Esophagus muscularis mucosa (tissue), 4 donors: ENCODE results near the gene DGKZ. TPM values are rescaled to one million over a fixed set of nuclear protein-coding genes. Genes with fewer than 3 reads are reported as not detected.

Experiments
- DNase-seq: peaks from one replicate; pipeline ENCODE4 v3.0.0-alpha.2; 2017; ENCODE audit errors: extremely low spot score
- H3K27ac ChIP-seq, 4 donors: fragments of 200-600 bp; sonication (generic); replicated peaks in 1 of 4; 1 replicate in 3 of 4; 2 replicates in 1 of 4; pipeline ENCODE4 v1.5.1; 2016 to 2019; ENCODE audit warnings: mild to moderate bottlenecking in 1 of 4
- H3K27me3 ChIP-seq, 4 donors: fragments of 200-600 bp; sonication (generic); one replicate each; pipeline versions ENCODE4 v1.5.1 to v1.6.0; 2016 to 2019
- H3K36me3 ChIP-seq, 4 donors: fragments of 200-600 bp; sonication (generic); one replicate each; pipeline ENCODE4 v1.5.1; 2016 to 2019
- H3K4me1 ChIP-seq, 4 donors: fragments of 200-600 bp; sonication (generic); one replicate each; pipeline ENCODE4 v1.5.1; 2016 to 2019
- H3K4me3 ChIP-seq, 4 donors: fragments of 200-600 bp; sonication (generic); 1 replicate in 2 of 4; 2 replicates in 2 of 4; pipeline ENCODE4 v1.5.1; 2016 to 2019; ENCODE audit warnings: mild to moderate bottlenecking in 4 of 4, moderate library complexity in 1 of 4
- H3K9me3 ChIP-seq, 4 donors: fragments of 200-600 bp; sonication (generic); 1 replicate in 3 of 4; 2 replicates in 1 of 4; pipeline ENCODE4 v1.5.1; 2016 to 2019
- CTCF ChIP-seq, 3 experiments: fragments of 200-600 bp in 2 of 3; fragments of 450-650 bp in 1 of 3; sonication (generic) in 2 of 3; IDR thresholded peaks; one replicate each; pipeline ENCODE4 v1.5.1; 2017 to 2019; ENCODE audit warnings: antibody characterized with exemption in 3 of 3, mild to moderate bottlenecking in 2 of 3, moderate library complexity in 1 of 3
- EP300 ChIP-seq: sonication (generic); formaldehyde crosslinking; IDR thresholded peaks from one replicate; pipeline ENCODE4 v1.6.1; 2017; ENCODE audit warnings: antibody characterized with exemption
- POLR2A ChIP-seq: fragments of 450-650 bp; IDR thresholded peaks from one replicate; pipeline ENCODE4 v1.6.1; 2017; ENCODE audit warnings: antibody characterized with exemption, moderate library complexity, mild to moderate bottlenecking, low read depth
- POLR2AphosphoS5 ChIP-seq, 2 donors: sonication (generic); formaldehyde crosslinking; IDR thresholded peaks; one replicate each; pipeline ENCODE4 v1.6.1; 2017; ENCODE audit warnings: antibody characterized with exemption in 2 of 2
- WGBS: methylation state at CpG from one replicate; pipeline ENCODE4 v1.1.5; 2018; 5-methylcytosine and 5-hydroxymethylcytosine counted together
- intact Hi-C: fragments of 100-400 bp; cut with DNase I; formaldehyde crosslinking; loops from one replicate; pipeline ENCODE4 v1.15.1; 2023
- total RNA-seq, 4 donors: library from RNA; depleted of rRNA; stranded (reverse); fragments of >200 nt; gene quantifications; one replicate each; pipeline versions ENCODE4 v1.1.0 to v1.2.1, GENCODE V29; 2016

Gene DGKZ
- total RNA-seq, 4 donors from 2014 or later: 39.4 to 85.8 (median 55.4) TPM

- intact Hi-C loops: loop anchor here (2.0 to 5.0 kb wide), 3 partner anchors 138 to 227 kb away; partner anchors contain the start of genes ATG13 and HARBI1
- DNase-seq: no peak
- no CpG with 5 or more reads among the region's 80 CpGs for WGBS
These were observed 42.4 kb downstream of the DGKZ start for GRCh38 chr11:46389450-46390330.

GRCh38 chr11:46390331-46391171 is 43.3 kb downstream of the DGKZ start:
- Histone ChIP-seq H3K36me3 (peaks cover 0 to under 1% (median under 1%) of the 10 kb centered on the region in 4 donors), H3K27ac (no peak overlapping the region), H3K4me1 (peaks cover 34 to 47% (median 44%) of the 10 kb centered on the region in 4 donors), H3K27me3 (peaks cover 25 to 78% (median 38%) of the 10 kb centered on the region in 4 donors), H3K9me3 (no peaks in the 10 kb centered on the region), H3K4me3 (peak overlapping the region in 1 of 4 donors; percentile 48)
- no peak for DNase-seq
- no peak for TF ChIP-seq POLR2A
- TF ChIP-seq CTCF (IDR thresholded peaks at IDR 0.05): no peak
- TF ChIP-seq POLR2AphosphoS5 (IDR thresholded peaks at IDR 0.05): no peak
- no peak for TF ChIP-seq EP300
- WGBS: 9% methylated on average over 40 of the region's 49 CpGs
- intact Hi-C loops: loop anchor here (2.0 to 5.0 kb wide), 2 partner anchors 137 to 226 kb away; partner anchors contain the start of genes ATG13 and HARBI1

More at GRCh38 chr11:46389450-46390330, 42.4 kb downstream of the DGKZ start:
- Histone ChIP-seq H3K36me3 (no peaks in the 10 kb centered on the region), H3K4me1 (peaks cover 34 to 47% (median 44%) of the 10 kb centered on the region in 4 donors), H3K27ac (no peak overlapping the region), H3K4me3 (peak overlapping the region; percentile 44 to 59 (median 46)), H3K27me3 (peaks cover 25 to 86% (median 39%) of the 10 kb centered on the region in 4 donors), H3K9me3 (no peaks in the 10 kb centered on the region)
- TF ChIP-seq CTCF (IDR thresholded peaks at IDR 0.05) (peak; percentile 74 to 90 (median 83)), EP300 (no peak)

GRCh38 chr11:46391186-46391577 is 43.9 kb downstream of the DGKZ start:
- WGBS: 4% methylated on average over 4 of the region's 31 CpGs
- peaks cover 4 to 6% (median 5%) of the 10 kb centered on the region in 4 donors for H3K36me3 ChIP-seq
- H3K27ac ChIP-seq: no peak overlapping the region
- H3K9me3 ChIP-seq: no peaks in the 10 kb centered on the region
- no peak for DNase-seq
- H3K4me1 ChIP-seq: peaks cover 34 to 47% (median 44%) of the 10 kb centered on the region in 4 donors
- peaks cover 25 to 71% (median 38%) of the 10 kb centered on the region in 4 donors for H3K27me3 ChIP-seq
- intact Hi-C loops: loop anchor here (2.0 to 5.0 kb wide), 2 partner anchors 136 to 226 kb away; partner anchors contain the start of genes ATG13 and HARBI1
- no peak for TF ChIP-seq CTCF (IDR thresholded peaks at IDR 0.05)
- no peak for TF ChIP-seq POLR2A
- TF ChIP-seq EP300: no peak
- TF ChIP-seq POLR2AphosphoS5 (IDR thresholded peaks at IDR 0.05): no peak
- H3K4me3 ChIP-seq: peak overlapping the region; percentile 48 to 57 (median 50)

- no CpG with 5 or more reads among the region's 123 CpGs for WGBS
- Histone ChIP-seq H3K4me1 (peaks cover 34 to 47% (median 44%) of the 10 kb centered on the region in 4 donors), H3K4me3 (peak within 1 kb of the TSS; percentile 48 to 57 (median 50)), H3K36me3 (peaks cover 4 to 12% (median 11%) of the 10 kb centered on the region in 4 donors), H3K9me3 (no peaks in the 10 kb centered on the region), H3K27me3 (peaks cover 25 to 65% (median 38%) of the 10 kb centered on the region in 4 donors), H3K27ac (no peak within 1 kb of the TSS)
- no peak for DNase-seq
- intact Hi-C loops: loop anchor here (2.0 to 5.0 kb wide), 2 partner anchors 136 to 225 kb away; partner anchors contain the start of genes ATG13 and HARBI1
- TF ChIP-seq POLR2A (no peak), EP300 (no peak), POLR2AphosphoS5 (IDR thresholded peaks at IDR 0.05) (no peak), CTCF (IDR thresholded peaks at IDR 0.05) (no peak)
These were observed 44.5 kb downstream of the DGKZ start, which contains the start of gene CHRM4 for GRCh38 chr11:46391578-46392420. CHRM4 (minus strand) TSS chr11:46391776; CDS start chr11:46386557, 5,219 bp downstream.
